Activated T-helper 1 cell treated with Interleukin-2 at 50 U/mL for 16 hours (primary cell): Measurements from ENCODE around the gene CD99.
"Not testable (repeated sequence)": the region's sequence is repeated elsewhere in the genome, so short reads cannot be mapped to it uniquely, and the experiment has no call there.

Experiments used
- DNase-seq: peaks from one replicate; pipeline ENCODE4 v3.0.0-alpha.2; 2020; ENCODE audit warnings: low read depth

The CD99 gene

GRCh38 chrX:2690856-2691542 lies at the start of gene CD99:
Gene CD99, plus strand, starts transcription at chrX:2691295. Its CDS starts 66 bp downstream, at chrX:2691361.
- peak; percentile 88 for DNase-seq

GRCh38 chrX:2642146-2642545 lies 48.9 kb upstream of the CD99 start:
- DNase-seq, result no peak

DNA sequence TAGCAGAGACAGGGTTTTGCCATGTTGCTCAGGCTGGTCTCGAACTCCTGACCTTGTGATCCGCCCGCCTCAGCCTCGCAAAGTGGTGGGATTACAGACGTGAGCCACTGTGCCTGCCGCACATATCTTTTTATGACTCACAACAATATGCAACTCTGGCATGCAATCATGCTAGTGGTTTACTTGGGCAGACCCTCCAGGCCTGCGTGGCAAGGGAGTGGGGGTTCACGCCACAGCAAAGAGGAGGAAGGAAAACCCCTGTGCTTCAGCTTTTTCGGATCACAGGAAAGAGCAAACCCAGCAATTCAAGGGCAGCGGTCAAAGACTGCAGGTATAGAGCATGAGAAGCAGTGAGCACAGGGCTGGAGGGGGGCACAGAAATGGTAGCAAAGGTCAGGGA lies 48.3 kb upstream of the CD99 start:
- DNase-seq, result no peak

DNA sequence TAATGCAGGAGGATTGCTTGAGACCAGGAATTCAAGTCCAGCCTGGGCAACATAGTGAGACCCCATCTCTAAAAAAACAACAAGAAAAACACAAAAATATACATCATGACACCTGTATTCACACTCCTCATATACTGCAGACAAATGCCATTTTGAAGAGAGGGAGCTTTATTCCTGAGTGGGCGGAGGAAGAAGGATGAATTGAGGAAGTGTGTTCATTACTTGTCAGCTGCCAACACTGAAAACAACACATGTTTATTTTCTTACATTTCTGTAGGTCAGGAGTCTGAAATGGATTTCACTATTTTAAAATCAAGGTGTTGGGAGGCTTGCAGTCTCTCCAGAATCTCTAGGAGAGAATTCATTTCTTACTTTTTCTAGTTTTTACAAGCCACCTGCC lies 47.2 kb upstream of the CD99 start:
- no peak for DNase-seq

GRCh38 chrX:2645563-2645962 lies 45.5 kb upstream of the CD99 start:
- no peak for DNase-seq

GRCh38 chrX:2647627-2648026 lies 43.5 kb upstream of the CD99 start:
- no peak for DNase-seq

DNA sequence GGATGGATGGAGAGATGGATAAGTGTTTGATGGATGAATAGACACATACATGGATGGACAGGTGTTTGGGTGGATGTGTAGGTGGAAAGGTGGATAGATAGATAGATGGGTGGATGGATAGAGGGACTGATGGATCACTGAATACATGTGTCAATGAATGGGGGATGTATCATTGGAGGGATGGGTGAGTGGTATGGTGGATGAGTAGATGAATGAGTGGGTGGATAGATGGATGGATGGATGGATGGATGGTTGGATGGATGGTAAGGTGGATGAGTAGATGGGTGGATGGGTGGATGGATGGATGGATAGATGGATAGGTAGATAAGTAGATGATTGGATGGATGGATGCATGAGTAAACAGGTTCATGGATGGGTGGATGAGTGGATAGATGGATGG lies 41.1 kb upstream of the CD99 start:
- no peak for DNase-seq

DNA sequence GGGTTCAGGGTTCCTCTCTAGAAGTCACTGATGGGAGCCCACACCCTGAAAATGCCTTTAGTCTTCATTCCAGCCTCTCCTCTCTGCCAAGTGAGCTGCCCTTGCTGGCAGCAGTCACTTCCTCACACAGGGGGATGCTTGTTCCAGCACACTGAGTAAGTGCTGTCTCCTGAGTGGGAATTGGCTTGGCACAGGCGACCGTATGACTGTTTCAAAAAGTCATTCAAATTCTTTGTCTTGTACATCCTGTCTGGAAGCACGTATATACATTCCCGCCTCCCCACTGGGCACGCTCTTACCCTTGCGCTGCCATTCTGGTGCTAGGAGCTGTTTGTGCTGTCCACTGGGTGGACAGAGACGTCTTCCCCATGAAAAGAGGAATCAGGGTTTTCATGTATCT lies 40.2 kb upstream of the CD99 start:
- no peak for DNase-seq

GRCh38 chrX:2652106-2652505 lies 39.0 kb upstream of the CD99 start:
- DNase-seq, result no peak

- no peak for DNase-seq
These were observed 36.4 kb upstream of the CD99 start for GRCh38 chrX:2654436-2655340.

DNA sequence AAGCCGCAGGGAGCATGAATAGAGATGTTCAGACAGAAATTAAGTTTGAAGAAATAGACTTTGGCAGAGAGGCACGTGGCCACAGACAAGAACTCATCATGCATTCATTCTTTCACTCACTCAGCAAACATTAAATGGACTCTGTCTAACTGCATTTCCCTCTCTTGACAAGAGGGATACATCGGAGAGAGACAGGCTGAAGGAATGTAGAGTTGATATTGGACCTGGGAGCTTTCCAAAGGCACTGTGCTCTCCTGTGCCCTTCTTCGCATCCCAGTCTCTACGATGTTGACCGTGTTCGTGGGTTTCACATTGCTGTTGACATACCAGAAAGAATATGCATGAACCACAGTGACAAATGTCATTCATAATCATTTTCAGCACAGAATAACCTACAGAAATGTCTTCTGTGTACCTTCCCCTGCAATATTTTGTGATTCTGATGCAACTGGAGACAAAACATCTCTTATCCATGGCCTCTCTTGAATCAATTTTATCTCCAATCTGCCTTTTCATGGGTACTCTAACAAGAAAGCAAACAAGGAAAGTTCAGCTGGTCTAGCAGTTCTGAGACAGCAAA lies 34.7 kb upstream of the CD99 start:
- no peak for DNase-seq

DNA sequence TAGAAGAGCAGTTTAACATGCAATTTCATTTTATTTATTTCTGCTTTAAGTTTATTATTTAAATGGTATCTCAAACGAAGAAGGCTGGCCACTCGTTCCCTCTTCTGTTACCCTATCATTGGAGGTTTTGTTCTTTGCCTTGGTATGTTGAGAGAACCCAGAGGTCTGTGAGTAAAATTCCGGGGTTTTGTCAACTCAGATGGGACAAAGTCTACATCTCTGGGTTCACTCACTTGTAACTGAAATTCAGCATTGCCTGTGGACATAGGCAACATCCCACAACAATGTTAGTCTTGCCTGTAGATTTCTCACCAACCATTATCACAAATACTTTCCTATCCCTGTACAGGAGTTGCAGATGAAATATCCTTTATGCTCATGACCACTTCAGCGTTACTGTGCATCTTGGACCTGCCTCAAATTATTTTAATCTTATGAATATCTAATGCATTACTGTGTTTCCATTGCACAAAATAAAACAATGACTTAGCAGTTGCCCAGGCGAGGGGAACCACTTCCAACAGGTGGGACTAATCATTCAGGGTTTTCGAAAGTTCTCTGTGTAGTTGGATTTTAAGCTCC lies 33.5 kb upstream of the CD99 start:
- no peak for DNase-seq

- DNase-seq, result no peak
These were observed 32.4 kb upstream of the CD99 start for GRCh38 chrX:2658585-2659292.

GRCh38 chrX:2662586-2662985 lies 28.5 kb upstream of the CD99 start:
- DNase-seq, result no peak

GRCh38 chrX:2664502-2664901 lies 26.6 kb upstream of the CD99 start:
- no peak for DNase-seq

GRCh38 chrX:2665387-2666304 lies 25.4 kb upstream of the CD99 start:
- DNase-seq, result no peak

DNA sequence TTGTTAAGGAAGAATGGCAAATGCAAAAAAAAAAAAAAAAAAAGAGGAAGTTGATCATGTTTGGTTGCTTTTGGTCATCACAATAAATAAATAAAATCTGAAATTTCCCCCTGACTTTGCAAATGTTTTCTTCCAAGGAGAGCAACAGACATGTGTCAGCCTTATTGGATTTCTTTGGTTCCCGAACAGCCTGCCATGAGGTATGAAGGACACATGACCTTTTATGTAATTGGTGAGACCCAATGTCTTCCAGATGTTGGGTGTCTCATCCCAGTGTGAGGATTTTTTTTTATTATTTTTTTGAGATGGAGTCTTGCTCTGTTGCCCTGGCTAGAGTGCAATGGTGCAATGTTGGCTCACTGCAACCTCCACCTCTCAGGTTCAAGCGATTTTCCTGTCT lies 24.6 kb upstream of the CD99 start:
- DNase-seq, result no peak

DNA sequence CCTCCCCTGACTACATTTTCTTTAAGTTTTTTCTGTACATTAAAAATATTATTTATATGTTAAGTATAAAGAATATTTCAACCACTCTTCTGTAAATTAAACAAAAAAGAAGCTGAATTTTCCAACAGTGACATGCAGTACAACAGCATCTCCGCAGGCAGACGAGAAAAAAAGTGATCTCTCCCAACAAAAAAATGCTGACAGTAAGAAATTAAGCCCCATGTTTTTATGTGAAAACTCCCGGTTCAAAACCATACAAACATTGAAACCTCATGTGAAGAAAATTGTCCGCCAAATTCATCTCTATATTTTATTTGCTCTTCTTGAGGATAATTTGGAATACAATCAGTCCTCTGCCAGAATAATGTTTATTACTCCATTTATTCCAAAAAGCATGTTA lies 20.1 kb upstream of the CD99 start:
- DNase-seq, result no peak

GRCh38 chrX:2672084-2672483 lies 19.0 kb upstream of the CD99 start:
- DNase-seq, result no peak

- DNase-seq, result no peak
These were observed 17.5 kb upstream of the CD99 start for GRCh38 chrX:2673611-2674010.

GRCh38 chrX:2675657-2676200 lies 15.4 kb upstream of the CD99 start:
- not testable (repeated sequence) for DNase-seq
